Stimulated activated CD4-positive, alpha-beta T cell treated with anti-CD3 and anti-CD28 coated beads, Interleukin-4, amount 100 ng/mL, for 4 hours (primary cell): Measurements from ENCODE around the gene SPDYE3.
"Not testable (repeated sequence)": the region's sequence is repeated elsewhere in the genome, so short reads cannot be mapped to it uniquely, and the experiment has no call there.

Experiments used
- DNase-seq, 2 experiments: peaks; one replicate each; pipeline ENCODE4 v3.0.0-alpha.2; 2020

The SPDYE3 gene

DNA sequence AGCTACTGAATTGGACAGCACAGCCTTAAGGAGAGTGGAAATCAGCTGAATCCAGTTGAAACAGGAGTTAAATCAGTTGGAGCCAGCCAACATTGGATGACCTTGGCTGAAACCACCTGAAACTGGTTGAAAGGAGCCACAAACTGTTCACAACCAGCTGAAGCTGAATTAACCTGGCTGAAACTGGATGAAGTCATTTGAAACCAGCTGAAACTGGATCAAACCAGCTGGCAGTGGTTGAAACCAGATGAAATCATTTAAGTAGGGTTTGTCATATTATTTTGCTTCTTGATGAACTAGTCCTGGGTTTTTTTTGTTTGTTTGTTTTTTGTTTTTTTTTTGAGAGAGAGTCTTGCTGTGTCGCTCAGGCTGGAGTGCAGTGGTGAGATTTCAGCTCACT lies 15.3 kb upstream of the SPDYE3 start:
- not testable (repeated sequence) for DNase-seq

DNA sequence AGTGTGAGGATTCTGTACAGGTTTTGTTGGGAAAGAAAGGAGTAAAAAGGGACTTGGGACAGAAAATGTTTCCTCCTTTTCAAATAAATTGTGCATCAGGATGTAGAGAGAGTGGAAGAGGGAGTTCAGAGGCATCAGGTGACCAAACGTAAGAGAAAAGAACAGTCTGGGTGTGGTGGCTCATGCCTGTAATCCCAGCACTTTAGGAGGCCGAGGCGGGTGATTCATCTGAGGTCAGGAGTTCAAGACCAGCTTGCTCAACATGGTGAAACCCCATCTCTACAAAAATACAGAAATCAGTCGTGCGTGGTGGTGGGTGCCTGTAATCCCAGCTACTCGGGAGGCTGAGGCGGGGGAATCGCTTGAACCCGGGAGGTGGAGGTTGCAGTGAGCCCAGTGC lies 12.2 kb upstream of the SPDYE3 start:
- DNase-seq: not testable (repeated sequence)

DNA sequence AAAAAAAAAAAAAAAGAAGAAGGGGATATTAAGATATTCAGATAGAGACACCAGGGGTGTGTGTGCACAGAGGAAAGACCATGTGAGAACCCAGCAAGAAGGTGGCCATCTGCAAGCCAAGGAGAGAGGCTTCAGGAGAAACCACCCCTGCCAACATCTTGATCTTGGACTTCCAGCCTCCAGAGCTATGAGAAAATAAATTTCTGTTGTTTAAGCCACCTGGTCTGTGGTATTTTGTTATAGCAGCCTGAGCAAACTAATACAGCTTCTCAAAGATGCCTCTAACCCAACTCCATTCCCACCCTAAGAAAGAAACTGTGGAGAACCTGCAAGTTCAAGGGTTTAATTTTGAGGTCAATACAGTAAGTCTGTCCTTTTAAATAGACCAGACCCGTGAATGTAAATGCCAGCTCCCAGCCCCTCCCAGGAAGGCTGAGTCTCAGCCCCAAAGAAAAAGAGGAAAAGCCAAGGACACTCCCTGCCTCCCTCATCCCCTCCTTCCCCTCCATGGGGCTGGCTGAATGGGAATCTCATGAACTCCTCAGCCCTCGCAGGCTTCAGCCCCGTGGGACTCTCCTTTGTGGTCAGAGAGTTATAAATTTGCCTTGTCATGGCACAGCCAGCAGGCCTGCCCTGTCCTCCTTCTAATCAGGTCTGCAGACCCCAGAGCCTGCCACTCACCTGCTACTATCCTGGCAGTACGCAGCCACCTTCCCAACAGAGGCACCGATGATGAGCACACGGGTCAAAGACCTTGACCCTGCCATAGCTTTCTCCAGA lies 9.5 kb upstream of the SPDYE3 start:
- DNase-seq: not testable (repeated sequence)

DNA sequence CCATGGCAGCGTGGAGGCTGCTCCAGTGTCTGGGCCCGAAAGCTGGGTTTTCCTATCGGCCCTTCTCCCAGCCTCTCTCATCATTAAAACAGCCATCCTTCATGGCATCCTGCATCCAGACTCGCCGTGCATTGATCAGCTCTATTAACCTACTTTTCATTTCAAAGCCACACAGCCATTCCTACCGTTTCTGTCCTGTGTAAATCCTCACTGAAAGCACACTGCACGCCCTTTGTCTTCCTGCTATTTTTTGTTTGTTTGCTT lies 8.9 kb upstream of the SPDYE3 start:
- not testable (repeated sequence) for DNase-seq

DNA sequence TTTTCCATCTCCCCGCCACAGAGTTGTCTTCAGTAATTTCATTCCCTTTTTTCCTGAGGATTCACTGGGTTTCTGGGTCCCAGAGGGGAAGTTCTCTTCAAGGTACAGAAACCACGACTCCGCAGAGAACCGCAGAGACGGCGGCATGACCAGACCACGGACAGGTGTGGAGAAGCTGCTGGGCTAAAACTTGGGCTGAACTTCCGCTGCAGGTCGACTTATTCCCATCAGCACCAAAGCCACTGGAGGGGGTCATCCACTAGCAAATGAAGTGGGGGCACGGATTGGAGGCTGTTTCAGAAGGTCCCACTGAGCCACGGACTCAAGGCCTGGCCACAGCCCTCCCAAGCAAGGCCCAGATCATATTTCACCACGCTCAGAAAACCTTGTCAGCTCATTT lies 3.0 kb upstream of the SPDYE3 start:
- not testable (repeated sequence) for DNase-seq

DNA sequence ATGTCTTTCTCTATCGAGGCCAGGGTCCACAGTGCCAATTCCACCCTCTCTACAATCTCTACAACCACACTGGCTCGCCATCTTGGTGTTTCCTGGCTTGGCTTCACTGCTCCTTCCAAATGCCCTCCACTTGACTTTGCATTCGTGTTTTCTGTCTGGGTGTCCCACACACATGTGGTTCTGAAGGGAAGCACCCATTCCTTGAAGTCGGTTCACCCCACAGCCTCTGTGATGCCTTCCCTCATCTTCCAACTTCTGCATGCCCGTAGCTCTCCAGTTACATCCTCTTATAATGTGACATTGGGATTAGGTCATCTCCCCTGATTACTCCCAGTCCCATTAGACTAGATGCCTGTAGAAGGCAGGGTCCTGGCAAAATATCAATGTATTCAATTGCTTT lies 10.8 kb downstream of the SPDYE3 start:
- DNase-seq: not testable (repeated sequence)

DNA sequence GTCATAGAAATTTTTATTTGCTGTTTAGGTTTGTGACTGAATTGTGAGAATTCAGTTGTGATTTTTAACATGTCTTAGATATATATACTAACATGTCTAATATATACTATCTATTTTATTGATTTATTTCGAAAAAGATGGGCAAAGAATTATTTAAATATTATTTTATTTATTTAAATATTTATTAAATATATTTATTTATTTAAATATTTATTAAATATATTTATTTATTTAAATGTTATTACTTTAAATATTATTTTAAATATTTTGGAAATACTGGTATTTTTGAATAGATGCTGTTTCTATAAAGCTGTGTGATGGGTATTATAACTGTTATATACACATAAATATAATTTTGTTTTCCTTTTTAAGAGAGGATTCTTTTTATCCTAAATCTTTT lies 14.1 kb downstream of the SPDYE3 start:
- DNase-seq: not testable (repeated sequence)

DNA sequence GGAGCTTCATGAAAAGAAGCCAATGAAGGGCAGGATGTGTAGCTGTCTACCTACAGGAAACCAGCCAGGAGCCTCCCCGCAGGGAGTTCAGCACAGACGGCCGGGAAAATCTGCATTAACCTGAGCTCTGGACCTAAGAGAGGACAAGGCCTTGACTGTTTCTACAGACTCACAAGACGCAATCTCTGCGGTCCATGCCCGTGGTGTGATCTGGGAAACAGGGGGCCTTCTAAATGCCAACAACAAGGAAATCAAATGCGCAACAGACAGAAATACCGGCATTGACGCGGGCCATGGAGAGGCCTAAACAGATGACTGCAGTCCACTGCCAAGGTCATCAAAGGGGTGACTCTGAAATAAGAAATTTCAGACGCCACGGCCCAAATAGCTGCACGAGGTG lies 16.7 kb downstream of the SPDYE3 start:
- DNase-seq: not testable (repeated sequence)

DNA sequence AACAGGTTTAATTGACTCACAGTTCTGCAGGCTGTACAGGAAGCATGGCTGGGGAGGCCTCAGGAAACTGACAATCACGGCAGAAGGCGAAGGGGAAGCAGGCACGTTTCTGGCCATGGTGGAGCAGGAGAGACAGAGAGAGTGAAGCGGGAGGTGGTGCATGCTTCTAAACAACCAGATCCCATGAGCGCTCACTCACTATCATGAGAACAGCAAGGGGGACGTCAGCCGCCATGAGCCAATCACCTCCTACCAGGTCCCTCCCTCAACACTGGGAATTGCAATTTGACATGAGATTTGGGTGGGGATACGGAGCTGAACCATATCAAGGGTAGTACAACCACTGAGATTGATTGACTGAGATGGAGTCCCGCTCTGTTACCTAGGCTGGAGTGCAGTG lies 18.2 kb downstream of the SPDYE3 start:
- DNase-seq: not testable (repeated sequence)

DNA sequence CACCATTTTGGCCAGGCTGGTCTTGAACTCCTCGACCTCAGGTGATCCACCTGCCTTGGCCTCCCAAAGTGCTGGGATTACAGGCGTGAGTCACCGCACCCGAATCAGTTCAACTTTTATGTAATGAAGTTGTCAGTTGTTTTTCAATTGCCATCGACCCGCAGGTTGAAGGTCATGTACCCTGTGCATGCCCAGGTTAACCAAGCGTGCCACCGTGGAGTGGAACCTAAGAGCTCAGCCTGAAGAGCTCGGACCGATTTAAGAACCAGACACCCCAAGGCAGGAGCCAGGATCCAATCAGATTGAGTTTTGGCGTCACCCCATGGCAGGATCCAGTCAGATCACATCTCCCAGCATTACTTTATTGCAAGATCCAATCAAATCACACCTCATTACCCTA lies 19.4 kb downstream of the SPDYE3 start:
- DNase-seq: not testable (repeated sequence)

DNA sequence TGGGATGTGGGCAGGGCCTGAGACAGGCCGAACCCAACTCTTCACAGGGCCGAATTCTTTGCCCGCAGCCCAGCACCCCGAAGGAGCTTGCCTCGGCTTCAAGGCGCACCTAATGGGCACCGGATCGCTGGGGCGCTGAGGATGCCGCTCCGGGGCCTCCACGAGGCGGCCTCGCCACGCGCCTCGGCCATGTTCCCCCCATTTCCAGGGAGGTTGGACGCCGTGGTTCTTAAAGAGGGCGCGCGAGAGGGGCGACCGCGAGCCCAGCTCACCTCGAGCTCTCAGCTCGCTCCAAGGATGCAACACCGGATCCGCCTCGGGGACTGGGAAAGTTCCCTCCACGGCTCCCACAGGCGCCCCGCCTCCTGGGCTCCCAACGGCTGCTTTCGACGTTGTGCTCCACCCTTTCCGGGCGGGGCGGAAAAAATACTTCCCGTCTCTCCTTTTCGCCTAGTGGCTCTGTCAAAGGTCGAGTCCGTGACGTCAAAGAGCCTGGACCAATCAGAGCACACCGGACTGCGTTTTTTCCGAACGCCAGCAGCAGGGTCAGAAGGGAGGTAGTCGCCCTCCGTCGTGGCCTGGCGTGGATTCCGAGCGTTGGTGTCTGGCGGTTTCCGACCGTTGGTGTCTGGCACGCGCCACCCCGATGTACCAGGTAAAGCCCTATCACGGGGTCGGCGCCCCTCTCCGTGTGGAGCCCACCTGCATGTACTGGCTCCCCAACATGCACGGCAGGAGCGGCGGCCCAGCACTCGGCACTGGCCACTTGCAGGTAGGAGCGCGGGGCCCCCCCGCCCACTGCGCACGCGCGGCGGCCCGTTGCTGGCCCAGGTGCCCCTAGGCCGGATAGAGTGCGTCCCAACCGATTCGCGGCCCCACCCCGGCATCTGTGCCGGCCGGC lies 28.3 kb downstream of the SPDYE3 start:
- DNase-seq: peak; percentile 77 to 86

DNA sequence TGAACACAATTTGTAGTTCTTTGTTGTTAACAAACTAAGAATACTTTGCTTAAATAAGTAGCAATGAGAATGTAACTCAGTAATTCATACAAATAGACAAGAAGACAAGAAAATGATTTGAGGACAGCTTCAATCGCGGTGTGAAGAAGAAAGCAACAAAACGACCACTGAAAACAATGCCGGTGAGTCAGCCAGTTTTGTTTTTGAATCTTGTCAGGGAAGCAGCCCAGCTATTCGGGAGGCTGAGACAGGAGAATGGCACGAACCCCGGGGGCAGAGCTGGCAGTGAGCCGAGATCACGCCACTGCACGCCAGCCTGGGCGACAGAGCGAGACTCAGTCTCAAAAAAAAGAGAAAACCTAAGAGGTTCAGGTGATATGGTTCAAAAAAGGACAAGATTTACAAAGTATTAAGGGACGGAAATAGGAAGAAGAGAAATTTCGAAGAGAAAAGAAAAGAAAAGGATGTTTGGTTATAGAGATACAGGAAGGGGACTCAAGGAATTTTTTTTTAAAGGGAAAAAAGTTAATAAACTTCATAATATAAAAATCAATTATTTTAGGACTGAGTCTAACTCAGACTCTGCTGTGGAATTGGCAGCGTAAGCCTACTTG lies 30.7 kb downstream of the SPDYE3 start:
- not testable (repeated sequence) for DNase-seq

DNA sequence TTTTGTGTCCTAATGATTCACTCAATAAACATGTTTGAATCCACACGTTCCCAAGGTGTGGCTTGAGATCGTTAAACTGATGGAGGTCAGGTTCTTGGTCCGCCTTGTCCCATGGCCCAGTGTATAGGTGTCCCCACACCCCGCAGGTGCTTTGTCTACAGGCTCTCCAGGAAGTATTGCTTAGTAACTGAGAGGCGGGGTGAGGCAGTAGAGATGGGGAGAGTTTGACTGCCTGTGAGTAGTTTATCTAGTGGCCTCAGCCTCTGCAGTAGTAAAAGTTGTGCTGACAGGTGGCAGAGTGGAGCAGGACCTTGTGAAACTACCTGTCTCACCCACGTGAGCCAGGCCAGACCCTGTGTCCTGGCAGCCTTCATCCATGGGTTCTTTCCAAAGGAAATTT lies 33.8 kb downstream of the SPDYE3 start:
- DNase-seq: not testable (repeated sequence)

DNA sequence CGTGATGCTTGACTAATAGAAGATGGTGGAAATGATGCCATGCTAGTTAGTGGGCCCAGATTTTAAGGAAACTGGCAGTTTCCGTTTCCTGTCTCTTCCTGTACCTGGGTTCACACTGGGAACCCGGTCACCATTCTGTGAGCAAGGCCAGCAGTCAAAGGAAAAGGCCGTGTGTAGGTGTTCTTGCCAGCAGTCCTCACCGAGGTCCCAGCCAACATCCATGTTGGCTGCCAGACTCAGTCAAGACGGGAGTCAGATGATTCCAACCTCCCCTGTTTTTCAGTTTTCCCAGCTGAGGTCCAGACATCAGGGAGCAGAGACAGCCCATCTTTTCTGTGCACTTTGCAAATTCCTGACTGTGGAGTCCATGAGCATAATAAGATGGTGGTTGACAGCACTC lies 35.3 kb downstream of the SPDYE3 start:
- no peak for DNase-seq

DNA sequence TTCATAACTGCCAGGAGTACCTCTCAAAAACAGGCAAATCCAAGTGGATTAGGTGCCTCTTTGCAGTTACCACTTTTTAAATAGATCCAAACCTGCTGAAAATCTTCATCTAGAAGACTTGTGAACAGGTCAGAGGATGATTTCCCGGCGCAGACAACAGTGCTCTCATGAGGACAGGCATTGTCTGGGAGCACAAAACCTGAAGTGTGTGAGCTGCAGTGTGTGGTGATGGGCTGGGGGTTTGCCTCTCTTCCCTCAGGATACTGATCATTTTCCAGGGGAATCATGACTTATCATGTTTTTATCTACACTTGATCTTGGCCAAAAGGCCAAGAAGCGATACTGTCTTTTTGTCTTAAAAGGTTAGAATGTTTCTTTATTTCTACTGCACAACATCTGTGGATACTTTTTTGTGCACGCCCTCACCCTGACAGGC lies 36.6 kb downstream of the SPDYE3 start:
- not testable (repeated sequence) for DNase-seq

DNA sequence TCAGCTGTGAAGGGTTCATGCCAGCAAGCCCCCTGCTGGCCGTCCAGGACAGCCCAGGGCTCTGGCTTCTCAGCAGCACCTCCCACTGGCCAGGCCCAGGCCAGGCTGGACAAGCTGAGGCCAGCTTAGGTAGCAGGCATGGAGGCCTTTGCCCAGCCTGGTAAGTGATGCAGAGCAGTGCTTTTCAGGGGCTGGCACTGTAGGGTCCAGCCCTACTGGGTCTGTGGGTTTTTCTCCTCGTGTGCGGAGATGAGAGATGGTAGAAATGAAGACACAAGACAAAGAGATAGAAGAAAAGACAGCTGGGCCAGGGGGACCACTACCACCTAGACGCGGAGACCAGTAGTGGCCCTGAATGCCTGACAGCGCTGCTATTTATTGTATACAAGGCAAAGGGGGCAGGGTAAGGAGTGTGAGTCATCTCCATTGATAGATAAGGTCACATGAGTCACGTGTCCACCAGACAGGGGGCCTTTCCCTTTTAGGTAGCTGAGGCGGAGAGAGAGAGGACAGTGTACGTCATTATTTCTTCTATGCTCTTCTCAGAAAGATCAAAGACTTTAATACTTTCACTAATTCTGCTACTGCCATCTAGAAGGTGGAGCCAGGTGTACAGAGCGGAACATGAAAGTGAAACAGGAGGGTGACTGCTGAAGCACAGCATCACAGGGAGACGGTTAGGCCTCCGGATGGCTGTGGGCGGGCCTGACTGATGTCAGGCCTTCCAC lies 37.2 kb downstream of the SPDYE3 start:
- DNase-seq: peak; percentile 54 to 89

DNA sequence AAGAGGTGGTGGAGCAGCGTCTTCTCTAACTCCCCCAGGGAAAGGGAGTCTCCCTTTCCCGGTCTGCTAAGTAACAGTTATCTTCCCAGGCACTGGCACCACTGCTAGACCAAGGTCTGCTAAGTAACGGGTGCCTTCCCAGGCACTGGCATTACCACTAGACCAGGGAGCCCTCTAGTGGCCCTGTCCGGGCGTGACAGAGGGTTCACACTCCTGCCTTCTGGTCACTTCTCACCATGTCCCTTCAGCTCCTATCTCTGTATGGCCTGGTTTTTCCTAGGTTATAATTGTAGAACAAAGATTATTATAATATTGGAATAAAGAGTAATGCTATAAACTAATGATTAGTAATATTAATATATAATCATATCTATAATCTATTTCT lies 37.8 kb downstream of the SPDYE3 start:
- DNase-seq: peak; percentile 46 to 62

DNA sequence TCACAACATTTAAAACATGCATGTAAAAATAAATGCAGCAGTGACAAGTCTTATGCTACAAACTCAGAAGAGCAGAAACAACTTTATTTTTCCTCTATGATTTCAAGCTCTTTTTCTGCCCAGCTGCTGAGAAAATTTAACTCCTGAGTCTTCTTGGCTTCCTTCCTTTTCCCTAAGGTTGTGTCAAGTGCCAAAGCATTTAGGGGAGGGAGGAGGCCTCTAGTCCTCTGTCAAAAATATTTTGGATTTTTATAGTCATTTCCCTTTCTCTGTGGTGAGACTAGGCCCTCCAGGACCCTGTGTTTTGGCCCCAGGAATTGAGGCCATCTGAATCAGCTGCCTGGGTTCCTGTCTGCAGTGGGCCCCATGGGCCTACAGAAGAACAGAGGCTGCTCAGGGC lies 39.4 kb downstream of the SPDYE3 start:
- no peak for DNase-seq

DNA sequence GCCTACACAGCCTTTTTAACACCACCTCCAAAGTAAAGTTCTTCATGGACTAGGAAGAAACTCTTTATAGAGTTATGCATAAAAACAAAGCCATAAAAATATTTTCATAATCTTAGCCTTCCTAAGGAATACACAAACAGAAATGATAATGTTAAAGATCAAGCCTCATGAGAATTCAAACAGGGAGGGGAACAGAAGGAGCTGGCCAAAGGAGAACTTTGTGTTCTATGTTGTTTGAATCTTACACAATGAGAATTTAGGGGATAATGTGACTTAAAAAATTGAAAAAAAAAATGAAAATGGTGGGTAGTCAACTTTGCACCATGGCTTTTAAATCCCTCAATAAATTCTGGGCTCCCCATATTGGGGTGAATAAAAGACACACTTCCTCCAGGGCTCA lies 41.3 kb downstream of the SPDYE3 start:
- DNase-seq: no peak

DNA sequence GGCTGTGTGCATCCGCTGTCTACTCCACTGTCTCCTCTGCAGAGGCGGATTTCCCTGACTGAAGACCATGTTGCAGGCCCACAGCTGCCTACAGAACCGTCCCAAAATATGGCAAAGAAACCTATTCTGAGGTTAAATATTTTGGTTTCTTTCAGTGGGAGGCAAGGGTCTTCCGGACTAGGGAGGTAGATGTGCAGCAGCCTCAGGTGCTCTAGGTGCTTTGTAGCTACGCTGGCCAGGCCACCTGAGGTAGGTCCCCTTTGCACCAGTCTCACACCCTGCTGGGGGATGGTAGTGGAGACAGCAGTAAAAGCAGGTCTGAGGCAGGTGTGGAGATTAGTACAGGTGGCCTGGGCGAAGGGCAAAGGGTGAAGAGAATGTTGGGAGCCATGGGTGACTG lies 42.3 kb downstream of the SPDYE3 start:
- DNase-seq: no peak

DNA sequence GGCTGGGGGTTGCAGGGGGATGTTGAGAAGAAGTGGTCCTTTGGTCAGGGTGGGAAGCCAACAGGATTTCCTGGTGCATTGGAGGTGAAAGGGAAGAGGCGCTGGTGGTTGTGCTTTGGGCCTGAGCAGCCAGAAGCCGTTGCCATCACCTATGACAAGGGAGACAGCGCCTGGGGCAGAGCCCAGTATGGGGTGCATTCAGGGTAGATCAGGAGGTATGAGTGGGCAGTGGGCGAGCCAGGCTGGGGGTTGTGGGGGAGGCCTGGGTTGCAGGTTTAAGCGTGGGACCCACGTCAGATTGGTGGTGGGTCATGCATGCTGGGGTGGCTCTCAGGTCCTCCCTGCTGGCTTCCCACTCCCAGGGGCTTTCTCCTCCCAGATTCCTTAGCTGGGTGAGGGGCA lies 44.2 kb downstream of the SPDYE3 start:
- no peak for DNase-seq

DNA sequence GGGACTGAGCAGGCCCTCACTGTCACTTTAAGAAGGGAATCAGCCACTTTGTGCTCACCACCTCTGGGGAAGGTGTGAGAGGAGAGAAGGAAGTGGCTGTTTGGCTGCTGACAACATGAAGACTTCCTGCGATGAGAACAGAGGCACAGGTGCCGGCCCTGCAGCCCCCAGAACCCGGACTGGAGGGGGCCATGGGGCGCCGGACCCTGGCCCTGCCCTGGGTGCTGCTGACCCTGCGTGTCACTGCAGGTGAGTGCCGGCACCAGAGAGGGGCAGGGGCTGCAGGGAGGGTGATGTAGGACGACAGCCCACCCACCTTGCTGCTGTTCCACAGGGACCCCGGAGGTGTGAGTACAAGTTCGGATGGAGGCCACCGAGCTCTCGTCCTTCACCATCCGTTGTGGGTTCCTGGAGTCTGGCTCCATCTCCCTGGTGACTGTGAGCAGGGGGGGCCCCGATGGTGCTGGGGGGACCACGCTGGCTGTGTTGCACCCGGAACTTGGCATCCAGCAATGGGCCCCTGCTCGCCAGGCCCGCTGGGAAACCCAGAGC lies 44.8 kb downstream of the SPDYE3 start:
- DNase-seq: not testable (repeated sequence)
